ENCODE measurements around the gene HSD11B2. TPM values are rescaled to one million over a fixed set of nuclear protein-coding genes. Genes with fewer than 3 reads are reported as not detected.

HSD11B2 gene
- total and polyA plus RNA-seq, 2 of the 8 experiments (the other 6 are each of a cell fraction or from before 2014, with no cell fraction given), result 28.7 to 32.9 TPM

DNA sequence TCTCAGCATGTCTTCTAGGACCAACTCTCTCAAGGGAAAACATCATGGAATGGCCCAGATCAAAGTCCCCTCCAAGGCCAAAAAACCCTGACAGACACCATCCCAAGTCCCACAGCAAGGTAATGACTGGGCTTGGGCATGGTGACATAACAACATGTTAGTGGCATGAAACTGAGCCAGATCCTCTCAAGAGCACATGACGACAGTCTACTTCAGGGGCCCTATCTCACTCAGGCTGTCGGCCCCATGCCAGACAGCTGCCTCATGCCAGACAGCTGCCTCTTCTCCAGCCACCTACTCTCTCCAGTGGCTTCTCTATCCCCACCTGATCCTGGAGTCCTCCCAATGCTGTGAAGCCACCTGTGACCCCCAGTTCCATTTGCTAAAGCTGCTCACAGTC, 18.4 kb downstream of the HSD11B2 start (continued):
- TF ChIP-seq SIRT6 (IDR thresholded peaks at IDR 0.05; ENCODE audit: low read length) (no peak), SUZ12 (IDR thresholded peaks at IDR 0.05; ENCODE audit: low read length) (no peak), CHD1 (IDR thresholded peaks at IDR 0.05; ENCODE audit: low read depth, low read length) (no peak), RAD21 (IDR thresholded peaks at IDR 0.05 in 1 of 2, conservative IDR thresholded peaks at IDR 0.05 in 1 of 2; ENCODE audit: low read depth in 2 of 2, low read length in 2 of 2) (no peak), HDAC2 (IDR thresholded peaks at IDR 0.05; ENCODE audit: borderline replicate concordance in 1 of 2, low read depth in 2 of 2, low read length in 2 of 2) (no peak), RXRA (IDR thresholded peaks at IDR 0.05; ENCODE audit: insufficient read depth, low read depth, low read length) (no peak)
- TF ChIP-seq, protein P1, sequence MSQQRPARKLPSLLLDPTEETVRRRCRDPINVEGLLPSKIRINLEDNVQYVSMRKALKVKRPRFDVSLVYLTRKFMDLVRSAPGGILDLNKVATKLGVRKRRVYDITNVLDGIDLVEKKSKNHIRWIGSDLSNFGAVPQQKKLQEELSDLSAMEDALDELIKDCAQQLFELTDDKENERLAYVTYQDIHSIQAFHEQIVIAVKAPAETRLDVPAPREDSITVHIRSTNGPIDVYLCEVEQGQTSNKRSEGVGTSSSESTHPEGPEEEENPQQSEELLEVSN (IDR thresholded peaks at IDR 0.05), result no peak
- TF ChIP-seq, protein P2, sequence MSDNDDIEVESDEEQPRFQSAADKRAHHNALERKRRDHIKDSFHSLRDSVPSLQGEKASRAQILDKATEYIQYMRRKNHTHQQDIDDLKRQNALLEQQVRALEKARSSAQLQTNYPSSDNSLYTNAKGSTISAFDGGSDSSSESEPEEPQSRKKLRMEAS (IDR thresholded peaks at IDR 0.05), result no peak
